ENCODE measurements around the gene TGM3.

- TF ChIP-seq POLR2AphosphoS5 (IDR thresholded peaks at IDR 0.05; ENCODE audit: low read depth, low read length) (no peak), POU2F2 (IDR thresholded peaks at IDR 0.05; ENCODE audit: low read depth, low read length) (no peak), TAF1 (IDR thresholded peaks at IDR 0.05; ENCODE audit: low read depth, low read length) (no peak), POLR2A (IDR thresholded peaks at IDR 0.05; ENCODE audit: low read depth, low read length) (no peak), SPI1 (IDR thresholded peaks at IDR 0.05; ENCODE audit: low read depth, low read length) (no peak), PAX5 (IDR thresholded peaks at IDR 0.05; ENCODE audit: insufficient read depth, low read length, severe bottlenecking) (no peak)
Observed at GRCh38 chr20:2261046-2261485, 34.7 kb upstream of the TGM3 start.

Data from GM12891 (cell line).